SW480 (cell line): Measurements from ENCODE around the gene CCDC24.

Experiments
- DNase-seq: peaks from one replicate; pipeline ENCODE4 v3.0.0-alpha.2; 2016; ENCODE audit warnings: low spot score

CCDC24 gene

GRCh38 chr1:43997295-43997999 is 6.0 kb downstream of the CCDC24 start:
- DNase-seq = peak; percentile 88

- no peak for DNase-seq
These were observed 6.6 kb downstream of the CCDC24 start for GRCh38 chr1:43998000-43998378.

GRCh38 chr1:43999455-43999854 is 8.1 kb downstream of the CCDC24 start:
- no peak for DNase-seq

- no peak for DNase-seq
These were observed 8.8 kb downstream of the CCDC24 start for GRCh38 chr1:44000122-44000665.

- no peak for DNase-seq
These were observed 10.8 kb downstream of the CCDC24 start for GRCh38 chr1:44002165-44002564.

- DNase-seq = no peak
These were observed 11.3 kb downstream of the CCDC24 start for GRCh38 chr1:44002606-44003157.

- DNase-seq = no peak
These were observed 16.9 kb downstream of the CCDC24 start for GRCh38 chr1:44008259-44008658.

GRCh38 chr1:44010935-44011471 is 19.6 kb downstream of the CCDC24 start:
- DNase-seq = no peak

- peak; percentile 58 for DNase-seq
These were observed 21.0 kb downstream of the CCDC24 start for GRCh38 chr1:44012404-44012803.

GRCh38 chr1:44012941-44013609 is 21.7 kb downstream of the CCDC24 start:
- DNase-seq = no peak

- no peak for DNase-seq
These were observed 22.6 kb downstream of the CCDC24 start for GRCh38 chr1:44013949-44014348.

GRCh38 chr1:44014365-44015104 is 23.1 kb downstream of the CCDC24 start:
- no peak for DNase-seq

- DNase-seq = no peak
These were observed 23.8 kb downstream of the CCDC24 start for GRCh38 chr1:44015206-44015605.

- no peak for DNase-seq
These were observed 24.9 kb downstream of the CCDC24 start for GRCh38 chr1:44016041-44016889.

GRCh38 chr1:44016890-44017400 is 25.5 kb downstream of the CCDC24 start:
- DNase-seq = no peak

GRCh38 chr1:44019466-44019948 is 28.1 kb downstream of the CCDC24 start:
- DNase-seq = no peak

- DNase-seq = no peak
These were observed 29.1 kb downstream of the CCDC24 start for GRCh38 chr1:44020464-44020863.

- no peak for DNase-seq
These were observed 29.8 kb downstream of the CCDC24 start for GRCh38 chr1:44021156-44021555.

GRCh38 chr1:44021581-44022321 is 30.4 kb downstream of the CCDC24 start:
- DNase-seq = no peak
